Stimulated activated CD4-positive, alpha-beta T cell treated with anti-CD3 and anti-CD28 coated beads, TNF-alpha, amount 100 ng/mL, for 48 hours (primary cell): Measurements from ENCODE around the gene ZNF564.
"Not testable (repeated sequence)": the region's sequence is repeated elsewhere in the genome, so short reads cannot be mapped to it uniquely, and the experiment has no call there.

ENCODE experiments used
- DNase-seq, 3 donors: peaks; one replicate each; pipeline ENCODE4 v3.0.0-alpha.2; 2020; ENCODE audit warnings: low read depth in 3 of 3

The ZNF564 gene

DNA sequence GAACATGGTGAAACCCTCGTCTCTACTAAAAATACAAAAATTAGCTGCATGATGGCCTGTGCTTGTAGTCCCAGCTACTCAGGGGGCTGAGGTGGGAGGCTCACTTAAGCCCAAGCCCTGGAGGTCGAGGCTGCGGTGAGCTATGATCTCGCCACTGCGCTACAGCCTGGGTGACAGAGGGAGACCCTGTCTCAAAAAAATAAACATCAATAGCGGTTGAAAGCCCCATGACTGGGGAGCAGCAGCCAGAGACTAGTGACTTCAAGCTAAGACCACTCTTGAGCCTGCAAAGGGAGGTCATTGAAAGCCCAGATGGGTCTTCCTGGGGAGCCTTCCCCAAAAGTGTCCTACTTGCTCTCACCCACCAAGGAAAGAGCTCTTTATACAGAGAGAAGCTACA is 54.8 kb downstream of the ZNF564 start:
- no peak for DNase-seq

DNA sequence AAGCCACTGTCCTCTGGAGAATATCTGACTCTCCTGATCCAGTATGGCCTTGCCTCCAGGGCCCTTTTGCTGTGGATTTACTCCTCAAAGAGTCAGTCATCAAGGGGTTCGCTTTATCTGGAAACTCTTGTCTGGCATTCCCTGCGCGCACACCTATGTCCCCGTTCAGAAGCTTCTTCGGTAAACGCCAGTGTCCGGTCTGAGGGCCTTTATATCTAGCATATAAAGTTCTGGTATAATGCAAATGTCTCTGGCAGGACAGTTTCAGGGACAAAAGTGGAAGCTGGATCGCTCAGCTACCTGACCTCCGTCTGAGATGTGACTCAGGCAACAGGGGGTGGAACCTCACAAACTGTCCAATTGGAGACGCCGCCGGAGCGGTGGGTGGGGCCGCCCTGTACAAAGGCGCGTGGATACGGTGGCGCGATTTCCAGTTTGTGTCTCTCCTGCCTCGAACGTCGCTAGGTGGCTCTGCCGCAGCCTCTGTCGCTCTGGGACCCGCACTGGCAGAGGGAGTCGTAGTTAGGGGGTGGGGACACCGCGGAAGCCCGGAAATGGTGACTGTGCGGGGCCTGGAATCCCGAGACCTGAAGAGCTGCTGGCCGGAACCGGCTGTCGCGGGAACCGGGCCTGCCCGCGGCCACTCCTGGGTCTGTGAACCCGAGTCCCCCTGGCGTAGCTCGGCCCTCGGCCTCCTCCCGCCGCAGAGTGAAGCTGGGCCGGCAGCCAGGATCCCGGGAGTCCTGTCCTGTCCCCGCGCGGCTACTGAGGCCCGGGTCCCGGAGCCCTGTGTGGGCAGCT is 56.1 kb downstream of the ZNF564 start:
- peak; percentile 91 to 95 (median 92) for DNase-seq

DNA sequence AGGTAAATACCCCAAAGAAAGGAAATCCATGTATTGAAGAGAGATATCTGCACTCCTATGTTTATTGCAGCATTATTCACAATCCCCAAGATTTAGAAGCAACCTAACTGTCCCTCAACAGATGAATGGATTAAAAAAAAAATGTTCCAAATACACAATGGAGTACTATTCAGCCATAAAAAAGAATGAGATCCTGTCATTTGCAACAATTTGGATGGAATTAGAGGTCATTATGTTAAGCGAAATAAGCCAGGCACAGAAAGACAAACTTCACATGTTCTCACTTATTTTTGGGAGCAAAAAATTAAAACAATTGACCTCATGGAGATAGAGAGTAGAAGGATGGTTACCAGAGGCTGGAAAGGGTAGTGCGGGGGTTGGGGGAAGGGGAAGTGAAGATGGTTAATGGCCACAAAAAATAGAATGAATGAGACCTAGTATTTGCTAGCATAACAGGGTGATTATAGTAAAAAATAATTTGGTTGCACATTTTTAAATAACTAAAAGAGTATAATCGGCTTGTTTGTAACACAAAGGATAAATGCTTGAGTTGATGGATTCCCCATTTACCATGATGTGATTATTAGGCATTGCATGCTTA is 56.9 kb downstream of the ZNF564 start:
- no peak for DNase-seq

DNA sequence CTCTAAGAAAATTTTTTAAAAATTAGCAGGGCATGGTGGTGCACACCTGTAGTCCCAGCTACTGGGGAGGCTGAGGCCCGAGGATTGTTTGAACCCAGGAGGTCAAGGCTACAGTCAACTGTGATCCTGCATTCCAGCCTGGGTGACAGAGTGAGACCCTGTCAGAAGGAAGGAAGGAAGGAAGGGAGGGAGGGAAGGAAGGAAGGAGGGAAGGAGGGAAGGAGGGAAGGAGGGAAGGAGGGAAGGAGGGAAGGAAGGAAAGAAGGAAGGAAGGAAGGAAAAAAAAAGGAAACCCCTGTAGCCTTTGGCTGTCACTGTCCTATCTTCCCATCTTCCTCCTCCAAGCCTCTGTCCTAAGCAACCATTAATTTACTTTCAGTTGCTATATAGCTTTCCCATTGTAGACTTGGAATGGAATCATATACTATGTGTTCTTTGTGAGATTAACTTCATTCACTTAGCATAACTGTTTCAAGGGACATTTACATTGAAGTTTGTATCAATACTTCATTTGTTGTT is 65.0 kb downstream of the ZNF564 start:
- not testable (repeated sequence) for DNase-seq

DNA sequence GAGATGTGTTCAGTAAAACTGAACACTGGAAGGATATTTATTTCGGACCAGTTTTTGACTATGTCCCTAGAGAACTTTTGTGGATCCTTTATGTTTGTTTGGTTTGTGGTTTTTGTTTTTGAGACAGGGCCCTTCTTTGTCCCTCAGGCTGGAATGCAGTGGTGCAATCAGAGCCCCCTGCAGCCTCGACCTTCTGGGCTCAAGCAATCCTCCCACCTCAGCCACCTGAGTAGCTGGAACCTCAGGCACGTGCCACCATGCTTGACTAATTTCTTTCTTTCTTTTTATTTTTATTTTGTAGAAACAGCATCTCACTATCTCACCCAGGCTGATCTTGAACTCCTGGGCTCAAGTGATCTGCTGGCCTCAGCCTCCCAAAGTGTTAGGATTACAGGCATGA is 65.7 kb downstream of the ZNF564 start:
- no peak for DNase-seq

DNA sequence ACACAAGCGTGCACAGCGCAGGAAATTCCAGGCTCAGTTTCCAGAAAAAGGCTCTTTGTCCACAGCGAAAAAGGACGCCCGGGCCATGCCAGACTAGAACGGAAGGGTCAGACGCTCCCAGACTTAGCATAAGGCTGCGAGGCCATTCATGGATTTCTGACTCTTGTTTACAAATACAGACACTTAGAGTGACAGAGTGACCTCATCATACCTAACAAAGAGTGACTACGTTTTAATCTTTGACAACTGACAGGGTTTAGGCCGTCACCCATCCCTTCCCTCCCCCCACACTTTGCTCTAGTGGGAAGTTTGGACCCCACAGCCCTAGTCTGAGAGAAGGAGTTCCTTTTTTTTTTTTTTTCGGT is 66.2 kb downstream of the ZNF564 start:
- DNase-seq, result no peak

DNA sequence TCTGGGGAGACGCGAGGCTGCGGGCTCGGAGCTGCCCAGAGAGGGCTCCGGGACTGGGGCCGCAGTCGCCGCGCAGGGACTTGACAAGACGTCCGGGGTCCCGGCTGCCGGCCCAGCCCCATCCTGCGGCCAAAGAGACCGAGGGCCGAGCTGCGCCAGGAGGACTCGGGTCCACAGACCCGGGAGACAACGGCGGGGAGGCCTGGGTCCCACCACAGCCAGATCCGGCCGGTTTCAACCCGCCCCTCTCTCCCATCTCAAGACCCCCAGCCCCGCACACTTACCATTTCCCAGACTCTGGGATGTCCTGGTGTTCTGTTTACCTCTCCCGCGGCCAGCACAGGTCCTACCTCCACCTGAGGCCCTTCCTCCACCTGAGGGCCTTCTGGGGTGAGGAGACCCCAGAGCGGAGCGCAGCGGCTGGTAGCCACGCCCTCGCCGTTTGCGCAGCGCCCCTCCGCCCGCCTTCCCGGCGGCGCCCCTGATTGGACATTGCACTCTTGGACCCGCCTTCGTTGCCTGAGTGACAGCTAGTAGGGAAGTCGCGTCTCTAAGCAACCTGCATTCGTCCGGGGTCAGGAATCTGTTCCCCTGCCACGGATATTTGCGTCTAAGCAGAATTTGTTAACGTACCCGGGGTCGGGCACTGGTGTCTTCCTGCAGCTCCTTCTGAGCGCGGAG is 66.8 kb downstream of the ZNF564 start, which contains the start of gene ZNF709:
TSS of gene ZNF709 (minus strand) at position 446 of the 681 bp plus-strand sequence. CDS start at position 287, 159 bp downstream.
- peak; percentile 75 to 87 (median 77) for DNase-seq

DNA sequence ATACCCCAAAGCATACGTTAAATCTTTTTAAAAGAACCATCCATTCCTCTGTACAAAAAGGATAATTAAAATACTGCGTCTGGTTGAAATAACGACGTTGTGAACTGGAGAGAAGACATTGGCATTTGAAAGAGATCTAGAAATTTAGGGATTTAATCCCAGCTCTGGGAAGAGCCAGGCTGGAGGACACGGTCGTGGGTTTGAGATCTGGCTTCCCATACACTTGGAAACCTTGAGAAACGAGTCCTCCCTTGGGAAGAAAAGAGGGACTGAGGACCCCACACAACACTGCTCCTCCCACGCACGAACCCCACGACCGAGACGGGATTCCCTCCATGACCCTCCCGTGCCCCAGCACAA is 67.3 kb downstream of the ZNF564 start:
- no peak for DNase-seq

DNA sequence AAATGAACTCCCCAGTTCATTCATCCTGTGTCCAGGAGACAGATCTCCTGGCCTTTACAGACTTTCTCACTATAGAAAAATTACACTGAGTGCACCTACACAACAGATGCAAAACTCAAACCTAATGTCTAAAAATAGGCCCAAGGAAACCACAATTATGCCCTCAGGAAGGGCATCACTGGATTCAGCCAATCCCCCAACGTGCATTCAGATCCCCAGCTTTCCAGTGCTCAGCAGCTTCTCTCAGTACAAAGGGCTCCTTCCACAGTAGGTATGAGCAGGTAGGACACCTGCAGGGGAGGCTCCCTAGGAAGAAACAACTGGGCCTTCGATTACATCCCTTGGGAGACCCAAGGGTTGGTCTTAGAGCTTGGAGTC is 68.8 kb downstream of the ZNF564 start:
- no peak for DNase-seq

DNA sequence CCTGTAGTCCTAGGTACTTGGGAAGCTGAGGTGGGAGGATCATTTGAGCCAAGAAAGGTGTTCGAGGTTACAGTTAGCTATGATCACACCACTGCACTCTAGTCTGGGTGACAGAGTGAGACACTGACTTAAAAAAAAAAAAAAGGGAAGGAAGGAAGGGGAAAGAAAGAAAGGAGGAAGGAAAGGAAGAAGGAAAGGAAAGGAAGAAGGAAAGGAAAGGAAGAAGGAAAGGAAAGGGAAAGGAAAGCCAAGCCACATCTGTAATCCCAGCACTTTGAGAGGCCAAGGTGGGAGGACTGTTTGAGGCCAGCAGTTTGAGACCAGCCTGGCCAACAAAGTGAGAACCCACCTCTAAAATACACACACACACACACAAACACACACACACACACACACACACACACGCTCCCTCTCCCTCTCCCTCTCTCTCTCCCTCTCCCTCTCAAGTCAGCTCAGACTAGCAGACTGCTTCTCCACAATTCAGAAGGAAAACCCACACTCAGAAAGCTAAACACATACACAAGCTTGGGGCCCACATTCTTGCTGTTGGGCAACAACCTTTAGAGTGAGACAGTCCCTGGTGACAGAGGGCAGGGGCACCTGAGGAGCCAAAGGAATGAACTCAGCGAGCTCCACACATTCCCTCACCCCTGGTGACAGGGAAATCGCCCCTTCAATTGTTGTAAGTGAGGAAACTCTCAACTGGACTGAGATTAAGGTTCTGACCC is 69.3 kb downstream of the ZNF564 start:
- no peak for DNase-seq

DNA sequence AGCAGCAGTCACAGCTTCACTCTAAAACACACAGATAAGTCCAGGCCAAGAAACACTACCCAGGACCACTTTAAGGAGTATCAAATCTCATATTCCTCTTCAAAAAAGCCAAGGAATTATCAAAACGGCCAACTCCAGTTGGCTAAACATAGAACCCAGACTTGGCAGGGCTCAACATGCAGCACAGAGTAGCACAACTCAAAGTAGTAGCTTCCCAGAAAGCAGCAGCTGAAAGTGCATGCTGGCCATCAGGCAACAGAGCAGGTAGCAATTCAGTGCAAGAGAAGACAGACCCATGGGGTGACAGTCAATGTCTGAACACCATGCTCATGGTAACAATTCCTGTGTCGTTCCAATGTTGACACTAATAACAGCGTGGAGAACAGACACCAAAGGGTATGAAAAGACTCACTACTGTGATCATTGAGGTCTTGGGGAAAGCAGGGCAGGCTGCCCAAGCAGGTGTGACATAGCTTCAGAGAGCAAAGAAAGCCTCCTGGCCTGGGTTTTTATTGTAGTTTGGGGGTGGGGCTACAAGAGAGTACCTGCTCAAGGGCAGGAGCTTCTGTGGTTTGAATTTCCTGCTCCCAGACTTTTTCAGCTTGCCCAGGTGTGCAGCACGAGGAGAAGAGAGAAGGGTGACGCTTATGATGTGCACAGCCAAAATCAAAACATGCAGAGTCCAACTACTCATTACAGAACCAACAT is 72.9 kb downstream of the ZNF564 start:
- no peak for DNase-seq
